HG02840 (cell line): ENCODE results near the gene MME.

ENCODE experiments used
- ATAC-seq: cut with Tn5 transposase; IDR thresholded peaks from one replicate; pipeline ENCODE4 v1.9.1; 2021; ENCODE audit warnings: mild to moderate bottlenecking, moderate library complexity, moderate number of reproducible peaks; ENCODE audit not compliant: unreplicated experiment, low FRiP score

MME gene

GRCh38 chr3:155228676-155229075, 148.6 kb downstream of the MME start:
- no peak for ATAC-seq

GRCh38 chr3:155229086-155229485, 149.0 kb downstream of the MME start:
- ATAC-seq: no peak

- no peak for ATAC-seq
Measured at GRCh38 chr3:155230382-155230781, 150.3 kb downstream of the MME start.

- ATAC-seq: no peak
Measured at GRCh38 chr3:155231792-155232191, 151.7 kb downstream of the MME start.

- no peak for ATAC-seq
Measured at GRCh38 chr3:155232605-155233004, 152.5 kb downstream of the MME start.

GRCh38 chr3:155233213-155233612, 153.1 kb downstream of the MME start:
- ATAC-seq: no peak
